IgD-negative memory B cell (primary cell): ENCODE measurements around the gene CTXND1. TPM values are rescaled to one million over a fixed set of nuclear protein-coding genes. Genes with fewer than 3 reads are reported as not detected.
"Not testable (repeated sequence)": the region's sequence is repeated elsewhere in the genome, so short reads cannot be mapped to it uniquely, and the experiment has no call there.

Source experiments
- H3K27ac Mint-ChIP-seq, 3 donors: one replicate each; pipeline ENCODE4 v1.8.0; 2020 to 2022; ENCODE audit warnings: mild to moderate bottlenecking in 3 of 3, mixed read lengths in 3 of 3, moderate library complexity in 1 of 3
- H3K27me3 Mint-ChIP-seq: one replicate; pipeline ENCODE4 v1.8.0; 2021; ENCODE audit warnings: mixed read lengths
- H3K36me3 Mint-ChIP-seq: one replicate; pipeline ENCODE4 v1.8.0; 2020; ENCODE audit warnings: mild to moderate bottlenecking, mixed read lengths
- H3K4me1 Mint-ChIP-seq, 3 donors: one replicate each; pipeline ENCODE4 v1.8.0; 2020 to 2022; ENCODE audit warnings: mixed read lengths in 3 of 3, mild to moderate bottlenecking in 1 of 3
- H3K4me3 Mint-ChIP-seq, 4 donors: one replicate each; pipeline ENCODE4 v1.8.0; 2020 to 2022; ENCODE audit warnings: mild to moderate bottlenecking in 4 of 4, mixed read lengths in 4 of 4, moderate library complexity in 3 of 4
- H3K9me3 Mint-ChIP-seq, 3 donors: one replicate each; pipeline ENCODE4 v1.8.0; 2020 to 2021; ENCODE audit warnings: mixed read lengths in 3 of 3, mild to moderate bottlenecking in 1 of 3
- polyA plus RNA-seq: library from polyadenylated mRNA; unstranded; fragments of 300-500 nt; fragmentation: Illumina TruSeq; gene quantifications from one replicate; pipeline ENCODE4 v1.2.3, GENCODE V29; 2021

The CTXND1 gene
- 0.04 TPM for polyA plus RNA-seq

DNA sequence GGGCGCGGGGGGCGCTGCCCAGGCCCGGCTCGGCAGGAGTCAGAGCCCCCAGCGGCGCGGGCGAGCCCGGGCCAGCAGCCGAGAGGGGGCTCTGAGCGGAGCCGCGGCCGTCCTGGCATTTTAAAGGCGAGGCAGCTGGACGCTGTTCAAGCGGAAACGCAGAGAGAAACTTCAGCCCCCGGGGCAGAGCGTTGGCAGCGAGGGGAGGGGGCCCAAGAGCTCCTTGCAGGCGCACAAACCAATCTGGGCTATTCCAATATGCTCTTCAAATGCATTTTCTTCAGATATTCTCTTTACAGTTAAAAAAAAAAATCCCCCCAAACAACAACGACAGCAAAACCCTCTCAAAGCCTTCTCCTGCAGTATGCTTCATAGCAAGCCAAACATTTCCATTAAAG, at the start of gene CTXND1:
CTXND1 (minus strand) TSS at position 93 of the 398 bp plus-strand sequence. CDS start 50,264 bp downstream, outside the sequence.
- Mint-ChIP-seq H3K9me3 (no peaks in the 10 kb centered on the region), H3K4me3 (peak within 1 kb of the TSS; percentile 35 to 84 (median 43)), H3K4me1 (peaks cover 5 to 9% (median 7%) of the 10 kb centered on the region in 3 donors), H3K27me3 (peaks cover 45% of the 10 kb centered on the region), H3K36me3 (no peaks in the 10 kb centered on the region), H3K27ac (no peak within 1 kb of the TSS)

DNA sequence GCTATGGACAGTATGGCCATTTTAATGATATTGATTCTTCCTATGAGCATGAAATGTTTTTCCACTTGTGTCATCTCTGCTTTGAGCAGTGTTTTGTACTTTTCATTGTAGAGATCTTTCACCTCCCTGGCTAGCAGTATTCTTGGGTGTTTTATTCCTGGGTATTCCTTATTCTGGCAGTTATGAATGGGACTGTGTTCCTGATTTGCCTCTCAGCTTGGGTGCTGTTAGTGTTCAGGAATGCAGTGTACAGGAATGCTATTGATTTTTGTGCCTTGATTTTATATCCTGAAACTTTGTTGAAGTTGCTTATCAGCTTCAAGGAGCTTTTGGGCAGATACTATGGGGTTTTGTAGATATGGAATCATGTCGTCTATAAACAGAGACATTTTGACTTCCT, 49.5 kb upstream of the CTXND1 start:
- Mint-ChIP-seq H3K27ac (peak overlapping the region in 1 of 3 donors; percentile 75), H3K27me3 (peaks cover 5% of the 10 kb centered on the region), H3K4me1 (no peaks in the 10 kb centered on the region), H3K4me3 (no peak overlapping the region), H3K36me3 (no peaks in the 10 kb centered on the region), H3K9me3 (peaks cover 0 to 3% (median 0%) of the 10 kb centered on the region in 3 donors)

DNA sequence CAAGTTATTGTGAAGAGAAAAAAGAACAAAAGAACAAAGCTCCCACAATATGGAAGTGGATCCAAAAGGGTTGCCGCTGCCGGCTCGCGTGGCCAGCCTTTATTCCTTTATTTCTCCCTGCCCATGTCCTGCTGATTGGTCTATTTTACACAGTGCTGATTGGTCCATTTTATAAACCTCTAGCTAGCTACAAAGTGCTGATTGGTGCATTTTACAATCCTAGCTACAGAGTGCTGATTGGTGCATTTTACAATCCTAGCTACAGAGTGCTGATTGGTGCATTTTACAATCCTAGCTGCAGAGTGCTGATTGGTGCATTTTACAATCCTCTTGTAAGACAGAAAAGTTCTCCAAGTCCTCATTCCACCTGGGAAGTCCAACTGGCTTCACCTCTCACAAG, 43.8 kb upstream of the CTXND1 start:
- H3K27me3 Mint-ChIP-seq, H3K4me3 Mint-ChIP-seq, H3K4me1 Mint-ChIP-seq, H3K36me3 Mint-ChIP-seq, H3K9me3 Mint-ChIP-seq, H3K27ac Mint-ChIP-seq: not testable (repeated sequence)

DNA sequence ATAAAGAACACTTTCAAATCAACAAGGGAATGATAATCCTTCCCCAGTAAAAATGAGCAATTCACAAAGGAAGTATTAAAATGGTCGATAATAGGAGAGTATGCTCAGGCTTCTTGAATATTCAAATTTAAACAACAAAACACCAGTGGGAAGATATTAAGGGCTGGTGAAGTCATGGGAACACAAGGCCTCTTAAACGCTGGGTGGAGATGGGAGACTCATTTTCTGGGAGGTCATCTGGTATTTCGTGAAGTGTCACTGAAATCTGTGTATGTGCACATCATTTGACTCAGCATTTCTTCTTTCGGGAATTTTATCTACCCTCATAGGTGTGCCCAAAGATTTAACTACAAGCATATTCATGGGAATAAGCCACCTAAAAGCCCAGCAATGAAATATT, 40.1 kb upstream of the CTXND1 start:
- Mint-ChIP-seq H3K9me3 (no peaks in the 10 kb centered on the region), H3K4me3 (no peak overlapping the region), H3K36me3 (no peaks in the 10 kb centered on the region), H3K27me3 (peaks cover 2% of the 10 kb centered on the region), H3K27ac (no peak overlapping the region), H3K4me1 (peaks cover 0 to 5% (median 0%) of the 10 kb centered on the region in 3 donors)

GRCh38 chr15:80290891-80291290, 38.9 kb upstream of the CTXND1 start:
- not testable (repeated sequence) for H3K27ac Mint-ChIP-seq, H3K4me1 Mint-ChIP-seq, H3K27me3 Mint-ChIP-seq, H3K4me3 Mint-ChIP-seq, H3K9me3 Mint-ChIP-seq, H3K36me3 Mint-ChIP-seq

- H3K27me3 Mint-ChIP-seq: peaks cover 2% of the 10 kb centered on the region
- H3K36me3 Mint-ChIP-seq: no peaks in the 10 kb centered on the region
- H3K4me3 Mint-ChIP-seq: peak overlapping the region in 2 of 4 donors; percentile 2
- H3K9me3 Mint-ChIP-seq: no peaks in the 10 kb centered on the region
- H3K4me1 Mint-ChIP-seq: peaks cover 0 to 5% (median 0%) of the 10 kb centered on the region in 3 donors
- peak overlapping the region in 1 of 3 donors; percentile 91 for H3K27ac Mint-ChIP-seq
Observed at GRCh38 chr15:80289528-80290495, 37.8 kb upstream of the CTXND1 start.

GRCh38 chr15:80288131-80288530, 36.1 kb upstream of the CTXND1 start:
- H3K27ac Mint-ChIP-seq: no peak overlapping the region
- H3K27me3 Mint-ChIP-seq: peaks cover 2% of the 10 kb centered on the region
- H3K4me3 Mint-ChIP-seq: no peak overlapping the region
- H3K36me3 Mint-ChIP-seq: no peaks in the 10 kb centered on the region
- no peaks in the 10 kb centered on the region for H3K9me3 Mint-ChIP-seq
- peaks cover 0 to 5% (median 1%) of the 10 kb centered on the region in 3 donors for H3K4me1 Mint-ChIP-seq

DNA sequence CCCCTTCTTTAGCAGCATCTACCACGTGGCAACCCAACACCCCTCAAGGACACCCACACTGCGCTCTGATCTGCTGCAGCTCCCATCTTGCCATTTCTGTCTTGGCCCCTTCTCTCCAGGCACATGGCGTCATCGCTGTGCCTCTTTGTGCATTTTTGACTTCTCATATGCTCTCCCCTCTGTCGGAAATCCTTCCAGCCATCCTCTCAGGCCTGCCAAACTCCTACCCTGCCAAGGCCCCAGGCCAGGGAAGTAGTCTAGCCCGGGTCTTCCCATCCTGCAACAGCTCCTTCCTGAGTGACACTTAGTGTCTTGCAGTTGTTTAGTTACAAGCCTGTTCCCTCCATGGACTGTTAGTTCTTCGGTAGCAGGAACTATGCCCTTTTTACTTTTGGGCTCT, 34.0 kb upstream of the CTXND1 start:
- no peak overlapping the region for H3K4me3 Mint-ChIP-seq
- peaks cover 0 to 5% (median 1%) of the 10 kb centered on the region in 3 donors for H3K4me1 Mint-ChIP-seq
- no peaks in the 10 kb centered on the region for H3K9me3 Mint-ChIP-seq
- H3K27me3 Mint-ChIP-seq: peaks cover 2% of the 10 kb centered on the region
- H3K27ac Mint-ChIP-seq: no peak overlapping the region
- H3K36me3 Mint-ChIP-seq: no peaks in the 10 kb centered on the region

DNA sequence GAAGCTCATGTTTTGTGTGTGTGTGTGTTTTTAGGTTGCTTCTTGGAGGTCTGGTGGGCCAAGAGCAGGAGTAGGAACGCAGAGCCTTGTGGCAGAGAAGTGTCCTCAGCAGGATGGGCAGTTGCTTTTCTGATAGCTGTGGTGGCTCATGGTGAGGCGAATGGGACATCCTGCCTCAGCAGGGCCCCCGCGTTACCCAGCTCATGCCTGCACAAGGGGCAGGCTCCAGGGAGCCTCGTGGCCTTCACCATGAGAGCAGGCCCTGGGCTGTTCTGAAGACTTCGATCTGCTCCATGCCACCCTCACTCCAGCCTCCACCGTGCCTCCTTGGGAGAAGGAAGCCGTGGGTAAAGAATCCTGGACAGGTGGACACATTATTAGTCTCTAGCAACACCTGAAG, 33.4 kb upstream of the CTXND1 start:
- Mint-ChIP-seq H3K4me1 (peaks cover 0 to 3% (median 1%) of the 10 kb centered on the region in 3 donors), H3K27ac (no peak overlapping the region), H3K4me3 (no peak overlapping the region), H3K27me3 (peaks cover 2% of the 10 kb centered on the region), H3K9me3 (no peaks in the 10 kb centered on the region), H3K36me3 (no peaks in the 10 kb centered on the region)

- peaks cover 0 to 1% (median 0%) of the 10 kb centered on the region in 3 donors for H3K4me1 Mint-ChIP-seq
- H3K27ac Mint-ChIP-seq: no peak overlapping the region
- no peak overlapping the region for H3K4me3 Mint-ChIP-seq
- no peaks in the 10 kb centered on the region for H3K9me3 Mint-ChIP-seq
- no peaks in the 10 kb centered on the region for H3K36me3 Mint-ChIP-seq
- H3K27me3 Mint-ChIP-seq: no peaks in the 10 kb centered on the region
Observed at GRCh38 chr15:80283531-80283930, 31.5 kb upstream of the CTXND1 start.

DNA sequence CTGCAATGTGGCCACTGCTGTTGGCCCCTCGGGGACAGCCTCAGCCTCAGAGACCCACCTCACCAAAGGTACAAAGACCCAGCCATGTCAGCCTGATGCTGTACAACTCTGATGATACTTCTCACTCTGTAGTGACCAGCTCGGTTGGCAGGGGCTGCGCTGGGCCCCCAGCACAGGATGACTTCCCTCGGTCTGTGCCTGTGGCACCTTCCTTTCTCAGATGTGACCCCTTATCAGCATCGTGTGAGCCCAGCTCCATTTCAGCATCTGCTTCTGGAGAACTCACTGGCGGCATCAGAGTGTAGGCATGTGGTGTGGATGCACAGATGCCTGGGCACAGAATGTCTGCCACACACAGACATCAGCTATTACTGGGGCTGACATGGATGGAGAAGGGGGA, 25.1 kb upstream of the CTXND1 start:
- no peaks in the 10 kb centered on the region for H3K4me1 Mint-ChIP-seq
- H3K4me3 Mint-ChIP-seq: no peak overlapping the region
- H3K36me3 Mint-ChIP-seq: no peaks in the 10 kb centered on the region
- peaks cover 1% of the 10 kb centered on the region for H3K27me3 Mint-ChIP-seq
- peaks cover 0 to 9% (median 0%) of the 10 kb centered on the region in 3 donors for H3K9me3 Mint-ChIP-seq
- H3K27ac Mint-ChIP-seq: no peak overlapping the region

DNA sequence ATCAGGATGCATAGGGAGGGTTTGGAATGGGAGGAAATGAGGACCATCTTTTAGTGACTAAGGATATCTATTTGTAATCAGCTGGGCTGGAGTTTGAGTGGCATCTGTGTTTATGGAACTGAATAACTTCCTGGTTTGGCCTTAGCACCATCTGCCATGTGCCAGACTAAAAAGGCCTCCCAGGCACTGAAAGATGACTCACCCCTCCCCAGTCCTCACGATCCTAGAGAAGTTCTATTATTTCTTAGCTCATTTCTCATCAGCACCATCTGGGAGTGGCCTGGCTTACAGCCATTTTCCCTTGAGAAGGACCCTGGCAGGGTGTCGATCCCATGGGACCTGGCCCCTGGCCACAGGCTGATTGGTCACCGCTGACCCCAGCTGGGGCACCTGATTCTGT, 23.9 kb upstream of the CTXND1 start:
- no peaks in the 10 kb centered on the region for H3K4me1 Mint-ChIP-seq
- H3K4me3 Mint-ChIP-seq: peak overlapping the region in 1 of 4 donors; percentile 81
- H3K9me3 Mint-ChIP-seq: peaks cover 0 to 9% (median 0%) of the 10 kb centered on the region in 3 donors
- H3K36me3 Mint-ChIP-seq: no peaks in the 10 kb centered on the region
- H3K27me3 Mint-ChIP-seq: peaks cover 9% of the 10 kb centered on the region
- no peak overlapping the region for H3K27ac Mint-ChIP-seq

GRCh38 chr15:80274996-80275395, 23.0 kb upstream of the CTXND1 start:
- Mint-ChIP-seq H3K36me3 (no peaks in the 10 kb centered on the region), H3K27me3 (peaks cover 13% of the 10 kb centered on the region), H3K27ac (no peak overlapping the region), H3K4me3 (no peak overlapping the region), H3K4me1 (no peaks in the 10 kb centered on the region), H3K9me3 (peaks cover 0 to 9% (median 0%) of the 10 kb centered on the region in 3 donors)

- H3K36me3 Mint-ChIP-seq: no peaks in the 10 kb centered on the region
Observed at GRCh38 chr15:80274554-80274953, 22.5 kb upstream of the CTXND1 start.

DNA sequence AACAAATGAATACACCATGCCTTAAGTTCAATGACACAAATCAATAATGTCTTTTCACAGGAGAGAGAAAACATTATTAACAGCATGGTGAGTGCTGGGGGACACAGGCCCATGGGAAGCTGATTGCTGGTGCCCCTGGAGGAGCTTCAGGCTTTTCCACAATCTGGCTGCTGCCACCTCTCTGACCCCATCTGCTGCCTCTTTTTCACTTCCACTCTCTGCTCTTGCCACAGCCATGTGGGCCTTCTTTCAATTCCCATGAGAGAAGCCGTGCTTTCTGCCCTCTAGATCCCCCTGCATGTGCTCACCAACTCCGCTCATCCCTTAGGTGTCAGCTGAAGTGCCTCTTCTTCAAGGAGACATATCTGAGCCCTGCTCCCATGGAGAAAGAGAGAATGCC, 21.0 kb upstream of the CTXND1 start:
- H3K36me3 Mint-ChIP-seq: no peaks in the 10 kb centered on the region
- peaks cover 0 to 9% (median 0%) of the 10 kb centered on the region in 3 donors for H3K9me3 Mint-ChIP-seq
- H3K4me3 Mint-ChIP-seq: no peak overlapping the region
- no peak overlapping the region for H3K27ac Mint-ChIP-seq
- H3K4me1 Mint-ChIP-seq: no peaks in the 10 kb centered on the region
- peaks cover 15% of the 10 kb centered on the region for H3K27me3 Mint-ChIP-seq

More at GRCh38 chr15:80274554-80274953, 22.5 kb upstream of the CTXND1 start:
- Mint-ChIP-seq H3K27ac (no peak overlapping the region), H3K27me3 (peaks cover 13% of the 10 kb centered on the region), H3K4me1 (no peaks in the 10 kb centered on the region), H3K4me3 (no peak overlapping the region), H3K9me3 (peaks cover 0 to 9% (median 0%) of the 10 kb centered on the region in 3 donors)

DNA sequence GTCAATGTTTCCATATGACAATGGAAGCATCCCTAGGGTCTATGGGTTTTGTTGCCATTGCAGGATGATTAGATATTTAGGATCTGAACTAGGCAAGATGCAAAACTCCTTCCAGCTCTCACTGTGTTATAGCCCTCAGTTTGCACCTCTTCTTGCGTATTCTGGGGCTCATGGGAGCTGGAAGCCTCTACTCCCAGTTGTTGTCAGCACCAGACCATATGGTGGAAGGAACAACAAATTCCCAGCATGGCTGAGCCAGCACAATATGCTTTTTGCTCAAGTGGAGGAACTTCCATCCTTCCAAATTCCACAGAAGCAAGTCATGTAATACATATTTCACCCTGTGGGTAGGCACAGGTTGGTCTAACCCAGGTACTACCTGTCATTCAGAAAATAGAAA, 18.5 kb upstream of the CTXND1 start:
- no peaks in the 10 kb centered on the region for H3K4me1 Mint-ChIP-seq
- H3K4me3 Mint-ChIP-seq: no peak overlapping the region
- H3K27me3 Mint-ChIP-seq: peaks cover 19% of the 10 kb centered on the region
- H3K27ac Mint-ChIP-seq: no peak overlapping the region
- peaks cover 0 to 5% (median 0%) of the 10 kb centered on the region in 3 donors for H3K9me3 Mint-ChIP-seq
- H3K36me3 Mint-ChIP-seq: no peaks in the 10 kb centered on the region
